Measurements from ENCODE around the gene TIAM2.

TIAM2 gene

DNA sequence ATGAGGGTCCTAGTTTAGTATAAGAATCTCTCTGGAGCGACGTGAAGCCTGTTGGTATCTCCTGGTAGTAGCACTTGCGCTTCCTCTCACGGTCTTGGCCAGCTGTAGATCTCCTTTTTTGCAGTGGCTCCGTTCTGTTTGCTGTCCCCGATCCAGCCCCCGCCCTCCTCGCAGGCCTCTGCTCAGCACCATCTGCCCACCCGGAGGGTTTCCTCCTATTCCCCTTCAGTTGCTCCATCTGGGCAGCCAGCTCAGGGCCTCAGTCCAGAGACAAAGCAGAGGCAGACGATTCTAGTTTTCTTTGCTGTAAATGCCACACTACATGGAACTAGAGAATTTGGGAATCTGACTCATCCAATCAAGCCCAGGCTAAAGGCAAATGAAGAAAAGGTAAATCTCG is 126.6 kb downstream of the TIAM2 start:
- H3K4me3 ChIP-seq (replicated peaks in 1 of 2; ENCODE audit: low read depth in 2 of 2, low read length in 2 of 2): no peak overlapping the region
- no peak for TF ChIP-seq CTCF (IDR thresholded peaks at IDR 0.05; ENCODE audit: low read depth, low read length)
- peak in 1 of 2 donors; percentile 14 for DNase-seq (ENCODE audit: low read depth in 2 of 2)

DNA sequence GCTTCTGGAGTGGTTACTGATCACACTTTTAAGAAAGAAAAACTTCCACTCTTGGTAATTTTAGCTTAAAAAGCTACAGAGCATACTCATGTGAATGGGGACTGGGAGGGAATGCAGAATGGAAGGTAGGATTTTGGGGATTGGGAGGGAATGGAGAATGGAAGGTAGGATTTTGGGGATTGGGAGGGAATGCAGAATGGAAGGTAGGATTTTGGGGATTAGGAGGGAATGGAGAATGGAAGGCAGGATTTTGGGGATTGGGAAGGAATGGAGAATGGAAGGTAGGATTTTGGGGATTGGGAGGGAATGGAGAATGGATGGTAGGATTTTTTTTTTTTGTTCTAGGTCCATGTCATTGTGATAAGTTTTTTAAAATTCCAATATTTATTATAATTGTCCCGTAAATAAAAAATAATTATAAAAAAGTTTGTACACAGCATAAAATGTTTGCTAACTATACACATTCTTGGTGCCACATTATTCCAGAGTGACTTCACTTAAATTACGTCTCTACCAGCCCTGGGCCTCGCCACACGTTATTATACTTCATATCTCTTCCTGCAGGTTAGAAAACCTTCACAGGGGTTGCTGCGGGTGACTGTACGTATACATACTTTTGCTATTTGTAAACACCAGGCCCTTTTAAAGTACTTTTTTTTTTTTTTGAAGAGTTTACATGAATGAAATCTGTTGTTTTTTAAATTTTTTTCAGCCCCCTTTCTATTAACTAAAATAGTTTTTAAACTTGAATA is 127.3 kb downstream of the TIAM2 start:
- no peak for DNase-seq (ENCODE audit: low read depth in 2 of 2)
- H3K4me3 ChIP-seq (replicated peaks in 1 of 2; ENCODE audit: low read depth in 2 of 2, low read length in 2 of 2): no peak overlapping the region
- TF ChIP-seq CTCF (IDR thresholded peaks at IDR 0.05; ENCODE audit: low read depth, low read length): no peak

DNA sequence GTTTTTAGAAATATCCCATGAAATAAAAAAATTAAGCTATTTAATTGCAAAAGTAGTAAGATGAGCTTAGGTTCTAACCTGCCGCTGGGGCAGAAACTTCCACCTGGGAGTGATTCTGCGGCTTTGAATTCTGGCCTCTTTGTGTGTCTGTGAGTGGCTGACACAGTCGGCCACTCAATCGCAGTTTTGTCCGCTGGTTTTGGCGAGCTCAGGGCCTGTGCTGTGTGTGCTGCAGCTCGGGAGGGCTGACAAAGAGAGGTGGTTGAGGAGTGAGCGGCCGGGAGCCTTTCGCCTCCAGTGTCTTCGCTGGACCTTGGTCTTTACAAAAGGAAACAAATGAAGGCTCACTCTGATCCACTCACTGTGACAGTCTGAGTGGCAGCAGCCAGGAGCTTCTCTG is 128.4 kb downstream of the TIAM2 start:
- no peak for DNase-seq (ENCODE audit: low read depth in 2 of 2)
- no peak for TF ChIP-seq CTCF (IDR thresholded peaks at IDR 0.05; ENCODE audit: low read depth, low read length)
- H3K4me3 ChIP-seq (replicated peaks in 1 of 2; ENCODE audit: low read depth in 2 of 2, low read length in 2 of 2): no peak overlapping the region

DNA sequence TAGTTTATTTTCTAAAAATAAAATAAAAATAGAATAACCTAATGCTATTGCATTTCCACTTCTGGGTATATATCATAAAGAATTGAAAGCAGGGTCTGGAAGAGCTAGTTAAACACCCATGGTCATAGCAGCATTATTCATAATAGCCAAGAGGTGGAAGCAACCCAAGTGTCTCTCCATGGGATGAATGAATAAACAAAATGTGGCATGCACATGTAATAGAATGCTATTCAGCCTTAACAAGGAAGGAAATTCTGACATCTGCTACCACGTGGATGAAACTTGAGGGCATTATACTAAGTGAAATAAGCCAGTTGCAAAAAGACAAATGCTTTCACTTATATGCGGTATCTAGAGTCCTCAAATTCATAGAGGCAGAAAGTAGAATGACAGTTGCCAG is 130.8 kb downstream of the TIAM2 start:
- DNase-seq (ENCODE audit: low read depth in 2 of 2): peak in 1 of 2 donors; percentile 39
- no peak overlapping the region for H3K4me3 ChIP-seq (replicated peaks in 1 of 2; ENCODE audit: low read depth in 2 of 2, low read length in 2 of 2)
- no peak for TF ChIP-seq CTCF (IDR thresholded peaks at IDR 0.05; ENCODE audit: low read depth, low read length)

DNA sequence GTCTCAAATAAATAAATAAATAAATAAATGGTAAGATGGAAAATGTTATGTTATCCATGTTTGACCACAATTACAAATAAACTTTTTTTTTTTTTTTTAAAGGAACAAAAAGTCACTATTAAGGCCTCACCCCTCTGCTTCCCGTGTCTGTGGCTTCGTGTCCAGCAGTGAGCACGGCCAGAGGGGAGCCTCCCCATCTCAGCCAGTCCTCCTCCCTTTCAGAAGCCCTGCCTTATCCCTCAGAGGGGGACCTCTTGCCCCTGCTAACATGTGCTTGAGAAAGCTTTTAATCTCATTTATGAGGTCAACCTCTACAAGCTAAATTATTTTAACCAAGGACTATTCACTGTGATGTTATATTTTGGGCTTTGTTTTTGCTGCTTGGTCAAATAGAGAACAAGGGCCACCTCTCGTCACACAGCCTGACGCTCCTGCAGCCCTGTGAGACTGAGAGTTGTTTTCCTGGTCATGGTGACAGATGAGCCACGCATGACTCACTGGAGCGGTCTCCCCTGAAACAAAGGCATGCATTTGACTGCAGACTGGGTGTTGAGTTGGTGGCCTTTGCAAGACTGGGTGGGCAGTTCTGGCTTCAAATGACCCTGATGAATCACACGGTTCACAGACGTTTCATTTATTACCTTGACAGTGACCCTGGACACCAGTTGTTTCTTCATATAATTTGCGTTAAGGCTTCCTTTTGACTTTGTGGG is 131.8 kb downstream of the TIAM2 start:
- no peak for TF ChIP-seq CTCF (IDR thresholded peaks at IDR 0.05; ENCODE audit: low read depth, low read length)
- DNase-seq (ENCODE audit: low read depth in 2 of 2): peak; percentile 53 to 81
- H3K4me3 ChIP-seq (replicated peaks in 1 of 2; ENCODE audit: low read depth in 2 of 2, low read length in 2 of 2): no peak overlapping the region

DNA sequence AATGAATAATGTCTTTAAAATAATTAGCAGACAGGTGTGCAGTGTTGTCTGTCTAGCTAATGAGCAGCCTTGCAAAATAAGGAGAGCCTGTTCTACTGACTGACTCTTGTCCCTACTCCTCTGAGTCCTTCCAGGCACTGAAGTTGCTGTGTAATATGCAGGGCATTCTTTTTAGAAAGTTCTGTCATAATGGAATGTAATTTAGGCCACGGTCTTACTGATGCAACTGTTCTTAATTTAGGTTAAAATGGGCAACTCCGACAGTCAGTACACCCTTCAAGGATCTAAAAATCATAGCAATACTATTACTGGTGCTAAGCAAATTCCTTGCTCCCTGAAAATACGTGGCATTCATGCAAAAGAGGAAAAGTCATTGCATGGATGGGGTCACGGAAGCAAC is 133.9 kb downstream of the TIAM2 start:
- no peak for DNase-seq (ENCODE audit: low read depth in 2 of 2)
- H3K4me3 ChIP-seq (replicated peaks in 1 of 2; ENCODE audit: low read depth in 2 of 2, low read length in 2 of 2): no peak overlapping the region
- TF ChIP-seq CTCF (IDR thresholded peaks at IDR 0.05; ENCODE audit: low read depth, low read length): no peak

All from cardiac fibroblast (primary cell).